HepG2 (cell line): ENCODE data around the gene CISH. TPM values are rescaled to one million over a fixed set of nuclear protein-coding genes. Genes with fewer than 3 reads are reported as not detected.

Source experiments
- BORCS8-MEF2B ChIP-seq: sonication (generic); formaldehyde crosslinking; IDR thresholded peaks from 2 replicates; pipeline ENCODE4 v1.8.0; 2022; ENCODE audit warnings: mild to moderate bottlenecking, missing genetic modification reagents
- EZH2 ChIP-seq: conservative IDR thresholded peaks from 2 replicates; pipeline ENCODE4 v1.6.1; 2012; ENCODE audit warnings: mild to moderate bottlenecking, low read depth, low read length, moderate library complexity
- JUN ChIP-seq: sonication (generic); formaldehyde crosslinking; IDR thresholded peaks from 2 replicates; pipeline ENCODE4 v1.4.0; 2020; ENCODE audit warnings: mild to moderate bottlenecking, missing genetic modification reagents
- KLF12 ChIP-seq: sonication (generic); formaldehyde crosslinking; IDR thresholded peaks from 2 replicates; pipeline ENCODE4 v1.4.0; 2020; ENCODE audit warnings: missing genetic modification reagents, borderline replicate concordance
- MTA1 ChIP-seq: sonication (generic); formaldehyde crosslinking; IDR thresholded peaks from 2 replicates; pipeline ENCODE4 v1.4.0; 2020; ENCODE audit warnings: missing genetic modification reagents, mild to moderate bottlenecking, borderline replicate concordance
- NR2F6 ChIP-seq, 2 experiments: IDR thresholded peaks; 2 replicates each; pipeline ENCODE4 v1.6.1; 2016; ENCODE audit warnings: antibody characterized with exemption in 1 of 2, mild to moderate bottlenecking in 1 of 2
- PBX2 ChIP-seq: IDR thresholded peaks from 2 replicates; pipeline ENCODE4 v1.6.1; 2016; ENCODE audit warnings: control low read depth
- TRAFD1 ChIP-seq: sonication (generic); formaldehyde crosslinking; IDR thresholded peaks from 2 replicates; pipeline ENCODE4 v1.5.1; 2020; ENCODE audit warnings: missing genetic modification reagents, mild to moderate bottlenecking, borderline replicate concordance
- YEATS2 ChIP-seq: sonication (generic); formaldehyde crosslinking; IDR thresholded peaks from 2 replicates; pipeline ENCODE4 v1.4.0; 2020; ENCODE audit warnings: missing genetic modification reagents, borderline replicate concordance
- ZEB1 ChIP-seq: IDR thresholded peaks from 2 replicates; pipeline ENCODE4 v1.6.1; 2012; ENCODE audit warnings: mild to moderate bottlenecking, low read depth, inconsistent platforms; ENCODE audit not compliant: insufficient replicate concordance
- ZNF101 ChIP-seq: sonication (generic); formaldehyde crosslinking; IDR thresholded peaks from 2 replicates; pipeline ENCODE4 v1.4.0; 2020; ENCODE audit warnings: mild to moderate bottlenecking, low read depth, missing genetic modification reagents, borderline replicate concordance
- ZNF264 ChIP-seq: sonication (generic); formaldehyde crosslinking; IDR thresholded peaks from 2 replicates; pipeline ENCODE4 v1.4.0; 2020; ENCODE audit warnings: missing genetic modification reagents
- ZNF382 ChIP-seq: sonication (generic); formaldehyde crosslinking; IDR thresholded peaks from 2 replicates; pipeline ENCODE4 v1.5.0; 2020; ENCODE audit warnings: missing genetic modification reagents, mild to moderate bottlenecking, borderline replicate concordance
- ZNF407 ChIP-seq: sonication (generic); formaldehyde crosslinking; IDR thresholded peaks from one replicate; pipeline ENCODE4 v1.5.1; 2020; ENCODE audit warnings: mild to moderate bottlenecking, missing genetic modification reagents; ENCODE audit errors: not compliant biosample characterization
- ZNF550 ChIP-seq: sonication (generic); formaldehyde crosslinking; IDR thresholded peaks from 2 replicates; pipeline ENCODE4 v1.4.0; 2020; ENCODE audit warnings: mild to moderate bottlenecking, missing genetic modification reagents, borderline replicate concordance
- polyA plus RNA-seq, 8 experiments: library from polyadenylated mRNA; depleted of rRNA in 3 of 8; stranded (reverse) in 7 of 8; unstranded in 1 of 8; fragments of >200 nt; fragmentation: Illumina TruSeq in 4 of 8; extraction: Trizol in 4 of 8; gene quantifications; 2 replicates each; pipeline versions ENCODE4 v1.2.1 to v1.2.3, GENCODE V29; 2011 to 2016; ENCODE audit warnings: low read depth in 4 of 8, missing spikeins in 1 of 8, mixed read lengths in 1 of 8; ENCODE audit not compliant: insufficient read depth in 1 of 8
- total RNA-seq, 5 experiments: library from RNA; depleted of rRNA; stranded (reverse); fragments of >200 nt; fragmentation: Illumina TruSeq; extraction: Trizol; gene quantifications; 2 replicates each; pipeline ENCODE4 v1.2.3, GENCODE V29; 2016; ENCODE audit warnings: low read depth in 1 of 5
- TF ChIP-seq, protein P1 (sequence below), 2 experiments: fragments of 450-650 bp in 1 of 2; sonication (generic) in 1 of 2; formaldehyde crosslinking; IDR thresholded peaks; 2 replicates each; pipeline versions ENCODE4 v1.5.0 to v1.8.0; 2020 to 2022; ENCODE audit warnings: mild to moderate bottlenecking in 1 of 2, missing genetic modification reagents in 1 of 2

CISH gene
- total and polyA plus RNA-seq, 2 of the 13 experiments (the other 11 are each of a cell fraction or from before 2014, with no cell fraction given) = 0.91 to 1.5 TPM

- TF ChIP-seq ZNF407 (peak; percentile 29), JUN (CRISPR knock-in tag) (0 out of 2 replicates have a peak, but pooled peaks have one; percentile 24), ZNF101 (CRISPR knock-in tag) (no peak), BORCS8-MEF2B (CRISPR knock-in tag) (peak; percentile 43; the same call in 1 of the 2 replicates), PBX2 (CRISPR knock-in tag) (no peak), ZNF550 (CRISPR knock-in tag) (no peak), MTA1 (0 out of 2 replicates have a peak, but pooled peaks have one; percentile 36), ZEB1 (peak; percentile 66), ZNF382 (CRISPR knock-in tag) (no peak), KLF12 (CRISPR knock-in tag) (peak; percentile 57; the same call in 1 of the 2 replicates), TRAFD1 (no peak), ZNF264 (CRISPR knock-in tag) (peak; percentile 29; the same call in 1 of the 2 replicates), EZH2 (no peak), NR2F6 (IDR thresholded peaks at IDR 0.05) (no peak; the same call in 1 of the 2 replicates), NR2F6 (CRISPR knock-in tag; IDR thresholded peaks at IDR 0.05) (peak; percentile 57), YEATS2 (CRISPR knock-in tag) (peak; percentile 94)
- TF ChIP-seq, protein P1, sequence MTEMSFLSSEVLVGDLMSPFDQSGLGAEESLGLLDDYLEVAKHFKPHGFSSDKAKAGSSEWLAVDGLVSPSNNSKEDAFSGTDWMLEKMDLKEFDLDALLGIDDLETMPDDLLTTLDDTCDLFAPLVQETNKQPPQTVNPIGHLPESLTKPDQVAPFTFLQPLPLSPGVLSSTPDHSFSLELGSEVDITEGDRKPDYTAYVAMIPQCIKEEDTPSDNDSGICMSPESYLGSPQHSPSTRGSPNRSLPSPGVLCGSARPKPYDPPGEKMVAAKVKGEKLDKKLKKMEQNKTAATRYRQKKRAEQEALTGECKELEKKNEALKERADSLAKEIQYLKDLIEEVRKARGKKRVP (CRISPR knock-in tag; IDR thresholded peaks at IDR 0.05) = peak in 1 of 2 experiments; percentile 35; a peak in 1 of 4 replicates
Measured at GRCh38 chr3:50568947-50569749, 42.4 kb downstream of the CISH start, which contains the start of gene HEMK1 (continued).
